Fibroblast of pulmonary artery (primary cell): ENCODE data around the gene A1BG.

Experiments
- DNase-seq: peaks from one replicate; pipeline ENCODE4 v3.0.0-alpha.2; 2010; ENCODE audit warnings: low read depth
- H3K4me3 ChIP-seq: replicated peaks from 2 replicates; pipeline ENCODE4 v1.5.1; 2011; ENCODE audit warnings: low read depth, mild to moderate bottlenecking, control low read depth, low read length, moderate library complexity
- CTCF ChIP-seq: IDR thresholded peaks from 2 replicates; pipeline ENCODE4 v1.5.1; 2011; ENCODE audit warnings: mild to moderate bottlenecking, control low read depth, low read length, inconsistent platforms; ENCODE audit errors: missing control alignments

Gene A1BG

DNA sequence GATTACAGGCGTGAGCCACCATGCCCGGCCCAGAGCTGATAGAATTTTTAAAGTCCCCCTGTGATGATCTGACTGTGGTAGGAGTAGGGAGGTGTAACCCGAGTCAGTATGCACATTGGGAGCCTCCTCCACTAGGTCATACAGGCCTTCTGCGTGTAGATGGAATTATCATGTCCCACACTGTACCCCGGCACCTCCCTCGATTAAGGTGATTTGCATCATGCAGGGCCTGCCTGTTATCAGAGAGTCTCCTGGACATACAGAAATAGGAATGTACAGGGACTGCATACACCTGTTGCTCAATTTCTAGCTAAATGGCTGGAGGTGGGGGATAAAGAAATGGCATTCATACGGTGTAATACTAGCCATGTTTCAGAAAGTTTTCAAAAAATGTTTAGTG is 49.0 kb downstream of the A1BG start:
- peak overlapping the region; percentile 90 for H3K4me3 ChIP-seq
- DNase-seq: no peak
- no peak for TF ChIP-seq CTCF

- no peak for TF ChIP-seq CTCF
- DNase-seq: no peak
- H3K4me3 ChIP-seq: no peak overlapping the region
Measured at GRCh38 chr19:58300620-58301019, 52.7 kb downstream of the A1BG start.

DNA sequence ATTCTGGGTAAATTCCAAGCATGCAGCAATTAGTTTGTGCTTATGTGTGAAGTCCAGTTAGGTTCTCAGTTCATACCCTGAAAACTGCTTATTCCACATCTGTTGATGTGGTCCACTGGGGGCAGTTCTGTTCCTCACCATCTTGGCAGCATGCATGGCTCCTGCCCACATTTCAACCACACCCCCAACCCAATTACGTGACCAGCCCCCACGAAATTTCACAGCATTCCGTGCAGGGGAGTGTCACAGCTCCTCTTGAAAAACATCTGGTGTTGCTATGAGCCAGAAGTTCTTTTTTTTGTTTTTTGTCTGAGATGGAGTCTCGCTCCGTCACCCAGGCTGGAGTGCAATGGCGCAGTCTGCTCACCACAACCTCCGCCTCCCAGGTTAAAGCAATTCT is 57.2 kb downstream of the A1BG start:
- TF ChIP-seq CTCF: no peak
- no peak for DNase-seq
- no peak overlapping the region for H3K4me3 ChIP-seq
